ENCODE data around the gene LMAN1. TPM values are rescaled to one million over a fixed set of nuclear protein-coding genes. Genes with fewer than 3 reads are reported as not detected.

LMAN1 gene
- total RNA-seq, 2 experiments from 2014 or later = 33.0 to 46.4 TPM

GRCh38 chr18:59308938-59309260 is 50.2 kb downstream of the LMAN1 start:
- H4K20me1 ChIP-seq (ENCODE audit: insufficient read depth, low read length) = no peaks in the 10 kb centered on the region
- H3K4me3 ChIP-seq (ENCODE audit: low read depth, low read length, poor library complexity, severe bottlenecking) = no peak overlapping the region
- H3K36me3 ChIP-seq (ENCODE audit: insufficient read depth, low read length) = no peaks in the 10 kb centered on the region
- no peak overlapping the region for H3K27ac ChIP-seq (ENCODE audit: low read depth, low read length, poor library complexity, severe bottlenecking)
- intact Hi-C loops (cut with micrococcal nuclease; ENCODE audit: unreplicated experiment) = loop anchor here (2.0 kb wide), 1 partner anchor 94 kb away; no protein-coding TSS in a partner anchor
- no peak for TF ChIP-seq EZH2phosphoT487 (IDR thresholded peaks at IDR 0.05; ENCODE audit: borderline replicate concordance, low read depth, low read length)
- no peak for TF ChIP-seq CTCF (conservative IDR thresholded peaks at IDR 0.05; ENCODE audit: low read length)
- no peak for DNase-seq (ENCODE audit: low spot score)
- no peaks in the 10 kb centered on the region for H3K9me2 ChIP-seq (ENCODE audit: insufficient read depth, low read length)
- no peaks in the 10 kb centered on the region for H3K4me1 ChIP-seq (ENCODE audit: insufficient read depth, low read length, poor library complexity, severe bottlenecking)
- ChIA-PET CTCF (ENCODE audit: unreplicated experiment) (no interaction called here), POLR2A (interaction anchor here (0.5 kb wide), 1 partner anchor 90 kb away, joined by 7 read pairs; no protein-coding TSS in a partner anchor)
- H3K9me3 ChIP-seq (ENCODE audit: low read length) = no peaks in the 10 kb centered on the region
- no peaks in the 10 kb centered on the region for H3K79me2 ChIP-seq (ENCODE audit: insufficient read depth, low read depth, low read length)
- no TSS peak for BruUV-seq (replicated peaks)
- no peak overlapping the region for H2AFZ ChIP-seq (ENCODE audit: low read length)
- H3K4me2 ChIP-seq (ENCODE audit: low read length) = peak overlapping the region; percentile 36; the same call in 1 of the 2 replicates

- Histone ChIP-seq H2AFZ (ENCODE audit: low read length) (no peak overlapping the region), H3K79me2 (ENCODE audit: insufficient read depth, low read depth, low read length) (no peaks in the 10 kb centered on the region), H3K4me3 (ENCODE audit: low read depth, low read length, poor library complexity, severe bottlenecking) (no peak overlapping the region), H3K9me3 (ENCODE audit: low read length) (no peaks in the 10 kb centered on the region), H3K4me2 (ENCODE audit: low read length) (peak overlapping the region; percentile 36; the same call in 1 of the 2 replicates), H3K4me1 (ENCODE audit: insufficient read depth, low read length, poor library complexity, severe bottlenecking) (no peaks in the 10 kb centered on the region), H4K20me1 (ENCODE audit: insufficient read depth, low read length) (no peaks in the 10 kb centered on the region), H3K36me3 (ENCODE audit: insufficient read depth, low read length) (no peaks in the 10 kb centered on the region), H3K27ac (ENCODE audit: low read depth, low read length, poor library complexity, severe bottlenecking) (no peak overlapping the region), H3K9me2 (ENCODE audit: insufficient read depth, low read length) (no peaks in the 10 kb centered on the region)
- BruUV-seq (replicated peaks) = no TSS peak
- ChIA-PET POLR2A (interaction anchor here (0.5 kb wide), 1 partner anchor 91 kb away, joined by 7 read pairs; no protein-coding TSS in a partner anchor), CTCF (ENCODE audit: unreplicated experiment) (interaction anchor here (1.1 kb wide), 1 partner anchor 94 kb away, joined by 3 read pairs; no protein-coding TSS in a partner anchor)
- DNase-seq (ENCODE audit: low spot score) = peak; percentile 1
- no peak for TF ChIP-seq EZH2phosphoT487 (IDR thresholded peaks at IDR 0.05; ENCODE audit: borderline replicate concordance, low read depth, low read length)
- TF ChIP-seq CTCF (conservative IDR thresholded peaks at IDR 0.05; ENCODE audit: low read length) = peak; percentile 64
- intact Hi-C loops (cut with micrococcal nuclease; ENCODE audit: unreplicated experiment) = loop anchor here (2.0 kb wide), 1 partner anchor 94 kb away; no protein-coding TSS in a partner anchor
Measured at GRCh38 chr18:59308248-59308937, 50.7 kb downstream of the LMAN1 start.

GRCh38 chr18:59306640-59307039 is 52.4 kb downstream of the LMAN1 start:
- CTCF ChIA-PET (ENCODE audit: unreplicated experiment) = no interaction called here
- DNase-seq (ENCODE audit: low spot score) = no peak

More at GRCh38 chr18:59306640-59307039, 52.4 kb downstream of the LMAN1 start:
- H3K27ac ChIP-seq (ENCODE audit: low read depth, low read length, poor library complexity, severe bottlenecking) = no peak overlapping the region
- no peaks in the 10 kb centered on the region for H3K9me3 ChIP-seq (ENCODE audit: low read length)
- H3K9me2 ChIP-seq (ENCODE audit: insufficient read depth, low read length) = no peaks in the 10 kb centered on the region
- POLR2A ChIA-PET = no interaction called here
- no peaks in the 10 kb centered on the region for H4K20me1 ChIP-seq (ENCODE audit: insufficient read depth, low read length)
- H3K79me2 ChIP-seq (ENCODE audit: insufficient read depth, low read depth, low read length) = no peaks in the 10 kb centered on the region
- no peak overlapping the region for H3K4me2 ChIP-seq (ENCODE audit: low read length)
- H3K4me3 ChIP-seq (ENCODE audit: low read depth, low read length, poor library complexity, severe bottlenecking) = no peak overlapping the region
- H3K4me1 ChIP-seq (ENCODE audit: insufficient read depth, low read length, poor library complexity, severe bottlenecking) = no peaks in the 10 kb centered on the region
- intact Hi-C loops (cut with micrococcal nuclease; ENCODE audit: unreplicated experiment) = no loop called here
- no peaks in the 10 kb centered on the region for H3K36me3 ChIP-seq (ENCODE audit: insufficient read depth, low read length)
- no peak for TF ChIP-seq CTCF (conservative IDR thresholded peaks at IDR 0.05; ENCODE audit: low read length)
- BruUV-seq (replicated peaks) = no TSS peak
- no peak overlapping the region for H2AFZ ChIP-seq (ENCODE audit: low read length)

Measured in OCI-LY7 (cell line).